Kidney epithelial cell (primary cell): ENCODE results near the gene TMEM91. TPM values are rescaled to one million over a fixed set of nuclear protein-coding genes. Genes with fewer than 3 reads are reported as not detected.

ENCODE experiments used
- DNase-seq: peaks from one replicate; pipeline ENCODE4 v3.0.0-alpha.2; 2010; ENCODE audit warnings: low read depth
- H3K27me3 ChIP-seq: 2 replicates; pipeline ENCODE4 v1.6.0; 2011; ENCODE audit warnings: low read length; ENCODE audit not compliant: control insufficient read depth, insufficient read depth
- H3K36me3 ChIP-seq: 2 replicates; pipeline ENCODE4 v1.5.1; 2011; ENCODE audit warnings: low read length; ENCODE audit not compliant: control insufficient read depth, insufficient read depth
- H3K4me3 ChIP-seq: 2 replicates; pipeline ENCODE4 v1.5.1; 2011; ENCODE audit warnings: low read depth, mild to moderate bottlenecking, control low read depth, low read length
- CTCF ChIP-seq: IDR thresholded peaks from 2 replicates; pipeline ENCODE4 v1.5.1; 2011; ENCODE audit warnings: mild to moderate bottlenecking, moderate library complexity, low read length, control low read depth, inconsistent platforms; ENCODE audit not compliant: insufficient read depth, poor library complexity, severe bottlenecking
- total RNA-seq: library from RNA; depleted of rRNA; stranded (reverse); fragments of >200 nt; gene quantifications from 2 replicates; pipeline ENCODE4 v1.2.3, GENCODE V29; 2015

The TMEM91 gene
- total RNA-seq, 1 donor from 2014 or later, result 1.6 TPM

DNA sequence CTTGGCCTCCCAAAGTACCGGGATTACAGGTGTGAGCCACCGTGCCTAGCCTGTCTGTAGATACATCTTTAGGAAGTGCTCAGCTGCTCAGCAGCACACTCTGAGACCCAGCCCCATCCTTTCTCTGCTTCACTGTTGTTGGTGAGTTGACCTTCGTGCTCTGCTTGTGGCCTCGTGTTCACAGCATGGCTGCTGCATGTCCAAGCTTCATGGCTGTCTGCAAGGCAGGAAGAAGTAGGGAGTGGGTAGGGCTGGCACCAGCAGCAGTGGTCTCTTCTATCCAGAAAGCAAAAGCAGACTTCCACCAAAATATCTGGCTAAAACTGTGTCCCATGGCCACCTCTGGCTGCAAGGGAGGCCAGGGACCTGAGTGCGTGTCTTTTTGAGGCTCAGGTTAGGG is 36.6 kb downstream of the TMEM91 start:
- no peak for DNase-seq
- Histone ChIP-seq H3K4me3 (no peak overlapping the region), H3K36me3 (no peaks in the 10 kb centered on the region), H3K27me3 (no peaks in the 10 kb centered on the region)
- TF ChIP-seq CTCF, result no peak

DNA sequence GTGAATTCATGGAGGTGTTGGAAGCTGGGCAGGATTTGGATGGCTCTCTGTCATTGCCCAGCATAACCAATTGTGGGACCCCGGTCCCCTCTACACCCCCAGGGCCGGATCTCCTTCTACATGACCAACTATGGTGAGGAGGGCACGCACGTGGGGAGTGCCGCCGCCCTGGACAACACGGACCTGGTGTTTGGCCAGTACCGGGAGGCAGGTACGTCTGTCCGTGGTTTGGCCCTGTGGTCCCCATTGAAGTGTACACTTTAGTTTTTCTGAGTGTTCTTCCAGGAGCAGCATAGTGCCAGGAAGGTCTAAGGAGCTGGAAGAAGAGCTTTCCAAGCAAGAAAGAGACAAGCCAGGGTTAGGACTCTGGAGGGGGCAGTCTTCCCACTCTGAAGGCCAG is 37.6 kb downstream of the TMEM91 start:
- TF ChIP-seq CTCF, result no peak
- Histone ChIP-seq H3K4me3 (no peak overlapping the region), H3K27me3 (no peaks in the 10 kb centered on the region), H3K36me3 (peaks cover 1% of the 10 kb centered on the region)
- DNase-seq, result no peak

- peaks cover 1% of the 10 kb centered on the region for H3K36me3 ChIP-seq
- no peaks in the 10 kb centered on the region for H3K27me3 ChIP-seq
- H3K4me3 ChIP-seq, result no peak overlapping the region
- no peak for DNase-seq
- TF ChIP-seq CTCF, result no peak
These were observed 38.1 kb downstream of the TMEM91 start for GRCh38 chr19:41414461-41414860.

DNA sequence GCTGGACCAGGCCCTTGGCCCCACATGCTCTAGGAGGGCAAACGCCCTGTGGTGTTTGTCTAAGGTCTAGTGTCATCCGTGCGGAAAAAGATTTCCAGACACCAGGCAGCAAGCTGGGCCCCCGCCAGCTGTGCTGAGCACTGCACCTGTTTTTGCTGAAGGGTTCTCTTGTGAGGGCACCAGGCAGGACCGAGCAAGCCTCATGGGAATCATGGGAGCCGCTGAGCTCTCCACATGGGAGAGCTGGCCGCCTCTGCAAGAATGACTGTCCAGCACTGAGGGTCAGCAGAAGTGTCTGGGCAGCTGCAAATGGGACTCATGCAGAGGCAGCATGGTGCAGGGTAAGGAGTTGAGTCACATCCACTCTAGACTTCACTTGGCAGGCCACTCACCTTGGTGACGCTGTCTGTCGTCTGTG is 38.8 kb downstream of the TMEM91 start:
- no peak for TF ChIP-seq CTCF
- DNase-seq, result no peak
- Histone ChIP-seq H3K27me3 (no peaks in the 10 kb centered on the region), H3K36me3 (peaks cover 1% of the 10 kb centered on the region), H3K4me3 (no peak overlapping the region)

- H3K4me3 ChIP-seq, result no peak overlapping the region
- H3K36me3 ChIP-seq, result peaks cover 1% of the 10 kb centered on the region
- no peaks in the 10 kb centered on the region for H3K27me3 ChIP-seq
- no peak for DNase-seq
- no peak for TF ChIP-seq CTCF
These were observed 39.9 kb downstream of the TMEM91 start for GRCh38 chr19:41416194-41416674.

DNA sequence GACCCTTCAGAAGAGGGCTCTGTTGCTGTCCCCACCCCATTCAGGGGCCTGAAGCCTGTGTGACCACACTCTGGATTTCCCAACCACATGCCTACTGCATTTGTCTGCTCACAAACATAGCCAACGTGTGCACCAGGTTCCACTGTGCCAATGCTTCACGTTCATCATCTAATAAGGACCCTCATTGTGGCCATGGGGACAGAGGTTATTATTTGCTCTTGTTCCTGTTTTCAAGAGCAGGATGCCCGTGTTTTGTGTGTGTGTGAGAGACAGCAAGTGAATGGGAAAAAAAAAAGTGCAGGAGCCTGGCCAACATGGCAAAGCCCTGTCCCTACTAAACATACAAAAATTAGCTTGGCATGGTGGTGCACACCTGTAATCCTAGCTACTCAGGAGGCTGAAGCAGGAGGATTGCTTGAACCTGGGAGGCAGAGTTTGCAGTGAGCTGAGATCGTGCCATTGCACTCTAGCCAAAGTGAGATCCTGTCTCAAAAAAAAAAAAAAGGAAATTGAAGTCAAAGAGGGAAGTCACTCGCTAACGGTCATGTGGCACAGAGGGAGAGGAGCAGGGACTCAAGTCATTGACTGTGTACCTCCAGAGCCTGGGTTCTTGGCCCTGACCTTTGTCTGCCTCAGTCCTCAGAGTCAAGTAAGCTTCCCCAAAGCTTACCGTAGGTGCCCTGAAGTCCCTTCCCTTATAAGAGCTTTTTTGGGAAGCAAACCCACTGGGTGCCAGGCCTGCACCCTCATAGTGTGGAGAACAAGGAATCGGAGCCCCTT is 44.0 kb downstream of the TMEM91 start:
- TF ChIP-seq CTCF, result no peak
- H3K27me3 ChIP-seq, result no peaks in the 10 kb centered on the region
- peaks cover 1% of the 10 kb centered on the region for H3K36me3 ChIP-seq
- no peak for DNase-seq
- H3K4me3 ChIP-seq, result no peak overlapping the region
